GM12865 (cell line): Measurements from ENCODE around the gene ATG2B.

Experiments
- DNase-seq: peaks from one replicate; pipeline ENCODE4 v3.0.0; 2010; ENCODE audit warnings: low read depth
- H3K4me3 ChIP-seq: 2 replicates; pipeline ENCODE4 v1.5.1; 2011; ENCODE audit warnings: mild to moderate bottlenecking, low read depth, low read length, control low read depth
- TF ChIP-seq, protein P1 (sequence below): IDR thresholded peaks from 2 replicates; pipeline ENCODE4 v1.5.1; 2011; ENCODE audit warnings: low read length, control low read depth, low read depth, inconsistent platforms; ENCODE audit not compliant: insufficient read depth; ENCODE audit errors: missing control alignments

ATG2B gene

DNA sequence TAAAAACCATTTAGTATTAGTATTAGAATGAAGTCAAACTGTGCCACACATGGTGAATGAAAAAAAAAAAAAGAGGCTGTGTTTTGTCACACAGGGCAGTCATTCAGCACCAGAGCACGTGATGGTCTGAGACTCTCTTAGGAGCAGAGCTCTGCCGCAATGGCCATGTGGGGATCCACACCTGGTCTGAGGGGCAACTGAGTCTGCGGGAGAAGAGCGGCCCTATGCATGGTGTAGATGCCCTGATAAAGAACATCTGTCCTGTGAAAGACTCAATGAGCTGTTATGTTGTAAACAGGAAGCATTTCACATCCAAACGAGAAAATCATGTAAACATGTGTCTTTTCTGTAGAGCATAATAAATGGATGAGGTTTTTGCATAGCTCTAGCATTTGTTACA is 119.4 kb downstream of the ATG2B start:
- DNase-seq: peak; percentile 9
- no peak overlapping the region for H3K4me3 ChIP-seq
- TF ChIP-seq, protein P1, sequence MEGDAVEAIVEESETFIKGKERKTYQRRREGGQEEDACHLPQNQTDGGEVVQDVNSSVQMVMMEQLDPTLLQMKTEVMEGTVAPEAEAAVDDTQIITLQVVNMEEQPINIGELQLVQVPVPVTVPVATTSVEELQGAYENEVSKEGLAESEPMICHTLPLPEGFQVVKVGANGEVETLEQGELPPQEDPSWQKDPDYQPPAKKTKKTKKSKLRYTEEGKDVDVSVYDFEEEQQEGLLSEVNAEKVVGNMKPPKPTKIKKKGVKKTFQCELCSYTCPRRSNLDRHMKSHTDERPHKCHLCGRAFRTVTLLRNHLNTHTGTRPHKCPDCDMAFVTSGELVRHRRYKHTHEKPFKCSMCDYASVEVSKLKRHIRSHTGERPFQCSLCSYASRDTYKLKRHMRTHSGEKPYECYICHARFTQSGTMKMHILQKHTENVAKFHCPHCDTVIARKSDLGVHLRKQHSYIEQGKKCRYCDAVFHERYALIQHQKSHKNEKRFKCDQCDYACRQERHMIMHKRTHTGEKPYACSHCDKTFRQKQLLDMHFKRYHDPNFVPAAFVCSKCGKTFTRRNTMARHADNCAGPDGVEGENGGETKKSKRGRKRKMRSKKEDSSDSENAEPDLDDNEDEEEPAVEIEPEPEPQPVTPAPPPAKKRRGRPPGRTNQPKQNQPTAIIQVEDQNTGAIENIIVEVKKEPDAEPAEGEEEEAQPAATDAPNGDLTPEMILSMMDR: no peak

DNA sequence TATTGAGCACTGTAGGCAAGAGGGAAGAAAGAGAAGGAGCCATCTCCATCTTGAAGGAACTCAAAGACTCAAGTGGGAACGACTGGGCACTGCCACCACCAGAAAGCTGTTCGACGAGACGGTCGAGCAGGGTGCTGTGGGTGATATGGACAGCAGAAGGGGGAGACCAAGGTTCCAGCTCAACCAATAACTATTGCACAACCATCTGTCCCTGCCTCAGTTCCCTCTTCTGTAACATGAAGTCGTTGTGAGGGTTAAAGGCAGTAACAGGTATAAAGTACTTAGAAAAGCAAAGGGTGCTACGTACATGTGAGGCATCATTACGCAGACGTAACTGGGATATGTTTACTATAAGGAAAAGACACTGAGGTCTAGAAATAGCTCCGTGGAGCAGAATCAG is 121.0 kb downstream of the ATG2B start:
- TF ChIP-seq, protein P1: no peak
- DNase-seq: no peak
- no peak overlapping the region for H3K4me3 ChIP-seq

GRCh38 chr14:96240641-96241040 is 122.5 kb downstream of the ATG2B start:
- TF ChIP-seq, protein P1: no peak
- no peak overlapping the region for H3K4me3 ChIP-seq
- DNase-seq: no peak

- TF ChIP-seq, protein P1: no peak
- no peak for DNase-seq
- no peak overlapping the region for H3K4me3 ChIP-seq
Observed at GRCh38 chr14:96239711-96240141, 123.4 kb downstream of the ATG2B start.

DNA sequence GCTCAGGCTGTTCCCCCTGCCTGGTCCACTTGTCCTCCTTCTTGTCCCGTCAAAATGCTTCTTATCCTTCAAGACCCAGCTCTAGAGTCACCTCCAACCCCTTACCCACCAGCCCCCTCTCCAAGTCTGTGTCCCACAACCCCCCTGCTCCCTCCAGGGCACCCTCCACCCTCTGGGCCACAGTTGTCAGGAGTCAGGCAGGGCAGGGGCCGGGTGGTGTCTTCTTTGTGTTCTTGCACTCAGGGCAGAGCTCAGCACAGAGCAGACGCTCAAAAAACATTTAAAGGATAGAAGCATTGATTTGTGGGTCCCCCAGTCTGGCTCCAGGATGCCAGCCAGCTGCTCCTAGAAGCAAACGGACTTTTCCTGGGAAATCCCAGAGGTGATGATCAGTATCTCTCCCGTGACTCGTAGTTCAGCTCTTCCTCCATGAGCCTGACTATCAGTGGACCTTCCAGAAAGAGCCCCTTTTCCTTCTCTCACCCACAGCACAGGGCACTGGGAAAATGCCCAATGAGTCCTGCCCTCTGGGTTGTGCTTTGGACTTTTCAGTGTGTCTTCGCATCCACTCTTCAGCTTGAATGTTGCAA is 124.4 kb downstream of the ATG2B start:
- TF ChIP-seq, protein P1: no peak
- no peak for DNase-seq
- H3K4me3 ChIP-seq: no peak overlapping the region

DNA sequence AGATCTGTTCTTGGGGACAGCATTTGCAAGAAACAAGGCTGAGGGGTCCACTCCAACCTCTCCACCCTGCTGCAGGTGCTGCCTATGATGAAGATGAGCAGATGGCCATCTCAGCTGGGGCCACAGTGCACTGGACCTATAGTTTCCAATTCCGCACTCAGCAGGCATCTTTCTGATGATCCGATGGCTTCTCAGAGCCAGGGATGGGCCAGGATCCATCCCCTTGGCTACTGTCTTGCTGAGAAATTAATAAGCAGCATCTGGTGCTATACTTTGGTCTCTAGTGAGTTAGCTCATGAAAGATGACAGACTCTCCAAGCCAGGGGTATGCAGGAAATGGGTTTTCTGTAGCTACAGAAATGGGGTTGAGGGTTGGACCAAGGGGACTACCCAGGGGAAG is 125.5 kb downstream of the ATG2B start:
- TF ChIP-seq, protein P1: no peak
- no peak for DNase-seq
- no peak overlapping the region for H3K4me3 ChIP-seq

DNA sequence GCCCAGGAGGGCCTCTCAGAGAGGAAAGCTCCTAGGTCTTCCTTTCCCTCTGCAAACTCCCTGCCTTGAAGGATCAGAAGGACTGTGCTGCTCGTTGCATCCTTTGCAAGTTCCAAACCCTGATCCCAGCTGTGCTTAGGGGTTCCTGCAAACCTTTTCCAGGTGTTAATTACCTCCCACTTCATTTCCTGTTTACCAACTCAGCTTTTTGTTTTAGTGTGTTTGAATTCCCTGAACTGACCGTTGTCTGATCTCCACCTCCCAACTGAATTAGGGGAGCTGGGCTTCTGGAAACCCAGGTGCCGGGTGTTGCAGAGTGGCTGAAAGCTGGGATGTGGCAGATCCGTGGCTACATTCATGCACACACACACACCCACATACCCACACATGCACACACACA is 127.7 kb downstream of the ATG2B start:
- DNase-seq: no peak
- TF ChIP-seq, protein P1: no peak
- H3K4me3 ChIP-seq: no peak overlapping the region
